Dendritic cell treated with granulocyte-macrophage colony-stimulating factor and Interleukin-4, amounts not matched to agents 40 ng/mL and 50 ng/mL, for 4 days (primary cell): ENCODE data around the gene UBR2.
A peak's percentile ranks its signal among the peaks of the same experiment; 100 is the strongest.
"Not testable (repeated sequence)": the region's sequence is repeated elsewhere in the genome, so short reads cannot be mapped to it uniquely, and the experiment has no call there.

Source experiments
- H3K27ac Mint-ChIP-seq: one replicate; pipeline ENCODE4 v1.8.0; 2022; ENCODE audit warnings: mild to moderate bottlenecking, mixed read lengths
- H3K27me3 Mint-ChIP-seq: one replicate; pipeline ENCODE4 v1.8.0; 2022; ENCODE audit warnings: mild to moderate bottlenecking, mixed read lengths
- H3K36me3 Mint-ChIP-seq: one replicate; pipeline ENCODE4 v1.8.0; 2022; ENCODE audit warnings: low read depth, mixed read lengths
- H3K4me1 Mint-ChIP-seq: one replicate; pipeline ENCODE4 v1.8.0; 2022; ENCODE audit warnings: low read depth, mixed read lengths
- H3K4me3 Mint-ChIP-seq: one replicate; pipeline ENCODE4 v1.8.0; 2022; ENCODE audit warnings: mild to moderate bottlenecking, moderate library complexity, mixed read lengths
- H3K9me3 Mint-ChIP-seq: one replicate; pipeline ENCODE4 v1.8.0; 2022; ENCODE audit warnings: mixed read lengths
- intact Hi-C: fragments of 100-400 bp; cut with micrococcal nuclease; formaldehyde crosslinking; loops from one replicate; pipeline ENCODE4 v1.15.0; 2022

The UBR2 gene

DNA sequence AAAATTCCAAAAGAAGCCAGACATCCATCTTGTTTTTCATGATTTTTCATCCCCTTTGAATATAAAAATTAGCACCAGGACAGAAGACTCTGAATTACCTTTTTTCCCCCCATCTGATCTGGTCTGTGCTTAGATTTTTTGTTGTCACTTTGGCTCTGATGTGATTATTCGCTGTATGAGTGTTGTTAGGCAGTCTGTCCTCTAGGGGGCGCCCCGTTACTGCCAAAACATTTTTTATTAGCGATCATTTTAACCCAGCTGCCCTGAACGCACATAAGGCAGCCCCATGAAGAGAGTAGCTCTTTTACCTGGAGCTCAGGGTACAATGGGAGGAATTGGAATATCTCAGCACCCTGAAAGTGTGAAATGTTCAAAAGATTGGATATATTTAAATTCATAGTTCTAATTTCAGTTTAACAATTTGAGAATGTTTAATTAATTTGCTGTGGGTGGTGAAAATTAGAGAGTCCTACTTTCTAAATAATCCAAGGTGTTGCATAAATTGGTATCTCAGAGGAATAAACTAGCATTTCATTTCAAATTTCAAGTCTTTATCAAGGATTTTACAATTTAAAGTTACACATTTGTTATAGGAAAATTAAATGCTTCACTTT, 97.8 kb downstream of the UBR2 start:
- intact Hi-C loops = loop anchor here (1.0 to 5.0 kb wide), 3 partner anchors 65 to 236 kb away; no protein-coding TSS in a partner anchor
- Mint-ChIP-seq H3K36me3 (peaks cover 93% of the 10 kb centered on the region), H3K4me3 (no peak overlapping the region), H3K27me3 (no peaks in the 10 kb centered on the region), H3K9me3 (no peaks in the 10 kb centered on the region), H3K27ac (no peak overlapping the region), H3K4me1 (no peaks in the 10 kb centered on the region)

DNA sequence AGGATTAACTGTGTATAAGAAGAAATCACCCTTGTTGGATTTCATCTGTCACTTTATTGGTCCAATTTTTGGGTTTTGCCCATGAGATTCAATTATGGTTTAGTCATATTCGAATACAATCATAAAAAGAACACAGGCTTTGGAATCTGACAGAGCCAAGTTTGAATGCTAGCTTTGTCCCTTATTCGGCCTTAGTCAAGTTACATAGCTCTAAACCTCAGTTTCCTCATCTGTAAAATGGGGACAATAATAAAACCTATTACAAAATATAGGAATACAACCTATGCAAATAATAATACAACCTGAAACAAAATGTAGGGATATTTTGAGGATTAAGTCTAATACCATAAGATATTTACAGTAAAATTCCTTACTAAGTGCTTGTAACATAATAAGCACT, 100.9 kb downstream of the UBR2 start:
- intact Hi-C loops = loop anchor here (5.0 kb wide), 1 partner anchor 233 kb away; no protein-coding TSS in a partner anchor
- Mint-ChIP-seq H3K9me3 (no peaks in the 10 kb centered on the region), H3K27me3 (no peaks in the 10 kb centered on the region), H3K4me3 (no peak overlapping the region), H3K27ac (no peak overlapping the region), H3K4me1 (no peaks in the 10 kb centered on the region), H3K36me3 (peaks cover 93% of the 10 kb centered on the region)

DNA sequence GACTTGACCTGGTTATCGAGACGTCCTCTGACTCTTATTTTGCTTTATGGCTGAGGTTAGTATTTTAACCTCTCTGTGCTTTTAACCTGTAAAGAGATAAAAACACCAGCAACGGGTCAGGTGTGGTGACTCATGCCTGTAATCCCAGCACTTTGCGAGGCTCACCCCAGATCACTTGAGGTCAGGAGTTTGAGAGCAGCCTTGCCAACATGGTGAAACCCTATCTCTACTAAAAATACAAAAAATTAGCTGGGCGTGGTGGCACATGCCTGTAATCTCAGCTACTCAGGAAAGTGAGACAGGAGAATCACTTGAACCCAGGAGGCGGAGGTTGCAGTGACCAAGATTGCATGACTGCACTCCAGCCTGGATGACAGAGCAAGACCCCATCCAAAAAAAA, 110.5 kb downstream of the UBR2 start:
- H3K4me1 Mint-ChIP-seq, H3K27me3 Mint-ChIP-seq, H3K4me3 Mint-ChIP-seq, H3K27ac Mint-ChIP-seq, intact Hi-C loops, H3K9me3 Mint-ChIP-seq: not testable (repeated sequence)
- peaks cover 100% of the 10 kb centered on the region for H3K36me3 Mint-ChIP-seq

DNA sequence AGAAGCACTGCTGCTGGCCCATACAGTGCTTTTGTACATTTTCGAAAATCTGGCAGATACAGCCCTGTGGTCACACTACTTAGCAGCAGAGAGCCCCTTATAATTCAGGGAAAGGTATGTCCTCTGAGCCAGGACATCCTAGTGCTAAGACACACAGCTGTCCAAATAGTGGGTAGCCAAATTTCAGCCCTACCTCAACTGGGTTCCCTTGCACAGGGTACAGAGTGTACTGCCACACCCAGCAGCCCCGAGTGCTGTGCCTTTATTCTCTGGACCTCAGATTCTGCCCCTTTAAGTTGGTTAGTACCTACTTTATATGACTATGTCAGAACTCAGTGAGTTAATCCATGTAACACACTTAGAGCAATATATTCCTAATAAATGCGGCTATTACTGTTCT, 111.0 kb downstream of the UBR2 start:
- Mint-ChIP-seq H3K36me3 (peaks cover 100% of the 10 kb centered on the region), H3K4me1 (no peaks in the 10 kb centered on the region), H3K4me3 (no peak overlapping the region), H3K27ac (no peak overlapping the region), H3K9me3 (no peaks in the 10 kb centered on the region), H3K27me3 (no peaks in the 10 kb centered on the region)
- intact Hi-C loops = no loop called here

DNA sequence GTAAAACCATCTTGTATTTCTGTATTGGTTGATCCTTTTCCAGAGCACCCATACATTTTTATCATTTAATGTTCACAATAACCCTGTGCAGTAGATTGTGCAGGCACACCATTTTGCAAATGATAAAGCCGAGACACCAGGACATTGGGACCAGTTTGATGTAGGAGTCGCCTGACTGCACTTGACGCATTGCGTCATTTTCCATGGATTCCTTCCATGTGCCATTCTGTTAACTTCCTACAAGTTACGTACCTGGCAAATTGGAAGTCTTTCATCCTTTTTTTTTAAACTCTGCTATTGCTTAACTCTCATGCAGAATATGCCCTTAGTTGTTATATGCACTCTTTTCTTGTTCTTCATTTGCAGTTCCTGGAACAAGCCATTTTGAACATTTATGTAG, 115.5 kb downstream of the UBR2 start:
- Mint-ChIP-seq H3K27ac (no peak overlapping the region), H3K36me3 (peaks cover 100% of the 10 kb centered on the region), H3K27me3 (no peaks in the 10 kb centered on the region), H3K9me3 (no peaks in the 10 kb centered on the region), H3K4me1 (no peaks in the 10 kb centered on the region), H3K4me3 (no peak overlapping the region)
- intact Hi-C loops = no loop called here

DNA sequence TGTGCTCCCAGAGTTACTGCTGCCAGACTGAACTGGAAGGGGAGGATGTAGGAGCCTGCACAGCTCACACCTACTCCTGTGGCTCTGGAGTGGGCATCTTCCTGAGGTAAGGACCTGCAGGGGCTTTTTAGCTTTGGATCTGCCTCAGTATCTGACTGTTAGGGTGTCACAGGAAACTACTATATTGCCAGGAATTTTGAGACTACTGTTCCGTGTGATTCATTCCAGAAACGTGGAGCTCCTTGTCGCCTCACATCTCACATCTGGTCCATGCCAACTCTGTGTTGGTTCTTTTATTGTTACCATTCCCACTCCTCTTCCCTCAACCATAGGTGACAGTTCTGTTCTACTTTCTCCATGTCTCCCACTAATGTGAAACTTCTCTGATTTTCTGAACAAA, 124.5 kb downstream of the UBR2 start:
- Mint-ChIP-seq H3K4me1 (no peaks in the 10 kb centered on the region), H3K36me3 (peaks cover 97% of the 10 kb centered on the region)

DNA sequence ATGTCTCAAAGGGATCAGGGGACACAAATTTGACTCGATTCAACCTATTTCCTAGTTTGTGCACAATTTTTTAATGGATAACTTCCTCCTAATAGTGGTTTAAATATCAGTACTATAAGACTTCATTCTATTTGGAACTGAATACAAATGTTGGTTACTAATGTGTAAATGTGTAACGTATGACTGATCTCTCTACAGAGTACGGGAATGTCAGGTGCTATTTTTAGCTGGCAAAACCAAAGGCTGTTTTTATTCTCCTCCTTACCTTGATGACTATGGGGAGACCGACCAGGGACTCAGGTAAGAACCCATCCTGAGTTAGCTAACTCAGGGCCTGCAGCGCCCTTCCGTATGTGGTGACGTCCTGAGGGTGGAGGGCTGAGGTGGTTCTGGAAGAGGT, 125.5 kb downstream of the UBR2 start:
- Mint-ChIP-seq H3K4me3 (no peak overlapping the region), H3K36me3 (peaks cover 97% of the 10 kb centered on the region), H3K27me3 (no peaks in the 10 kb centered on the region), H3K27ac (no peak overlapping the region), H3K4me1 (no peaks in the 10 kb centered on the region), H3K9me3 (no peaks in the 10 kb centered on the region)
- intact Hi-C loops = loop anchor here (10.0 kb wide), 1 partner anchor 55 kb away; no protein-coding TSS in a partner anchor

More for the DNA sequence above, 124.5 kb downstream of the UBR2 start:
- intact Hi-C loops = loop anchor here (10.0 kb wide), 1 partner anchor 53 kb away; no protein-coding TSS in a partner anchor
- Mint-ChIP-seq H3K4me3 (no peak overlapping the region), H3K27me3 (no peaks in the 10 kb centered on the region), H3K9me3 (no peaks in the 10 kb centered on the region), H3K27ac (no peak overlapping the region)

DNA sequence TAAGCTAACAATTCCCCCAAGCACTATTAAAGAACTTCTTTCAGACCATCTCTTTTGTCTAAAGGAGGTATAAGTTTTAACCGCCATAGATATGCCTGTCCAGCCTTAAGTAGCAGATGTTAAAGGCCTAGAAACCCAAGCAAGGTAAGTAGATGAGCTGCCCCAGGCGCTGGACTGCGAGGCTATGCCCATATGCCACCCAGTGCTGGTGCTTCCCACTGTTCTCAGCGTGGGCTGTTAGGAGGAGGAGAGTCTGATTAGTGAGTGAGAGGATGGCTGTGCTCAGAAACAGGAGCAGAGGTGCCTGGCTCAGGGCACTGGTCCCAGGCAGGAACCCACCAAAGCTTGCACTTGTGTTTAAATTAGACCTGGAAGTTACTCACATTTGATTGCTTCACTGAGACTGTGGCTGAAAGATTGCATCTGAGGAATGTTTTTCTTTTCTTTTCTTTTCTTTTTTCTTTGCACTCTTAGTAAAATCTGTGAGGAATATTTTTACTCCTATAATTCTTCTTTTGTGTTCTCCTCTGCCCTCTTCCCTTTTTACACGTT, 126.4 kb downstream of the UBR2 start:
- Mint-ChIP-seq H3K4me3 (no peak overlapping the region), H3K4me1 (no peaks in the 10 kb centered on the region), H3K27ac (no peak overlapping the region), H3K9me3 (no peaks in the 10 kb centered on the region), H3K36me3 (peaks cover 97% of the 10 kb centered on the region), H3K27me3 (no peaks in the 10 kb centered on the region)
- intact Hi-C loops = loop anchor here (5.0 kb wide), 1 partner anchor 37 kb away; no protein-coding TSS in a partner anchor

DNA sequence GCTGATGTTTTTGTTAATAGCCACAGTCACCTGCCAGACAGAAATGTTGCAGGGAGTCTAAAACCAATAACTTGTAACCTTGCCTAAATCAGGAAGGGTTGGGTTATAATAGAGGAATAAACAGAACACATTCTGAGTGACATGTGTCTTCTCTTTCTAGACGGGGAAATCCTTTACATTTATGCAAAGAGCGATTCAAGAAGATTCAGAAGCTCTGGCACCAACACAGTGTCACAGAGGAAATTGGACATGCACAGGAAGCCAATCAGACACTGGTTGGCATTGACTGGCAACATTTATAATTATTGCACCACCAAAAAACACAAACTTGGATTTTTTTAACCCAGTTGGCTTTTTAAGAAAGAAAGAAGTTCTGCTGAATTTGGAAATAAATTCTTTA, 127.0 kb downstream of the UBR2 start:
- intact Hi-C loops = loop anchor here (5.0 kb wide), 1 partner anchor 36 kb away; no protein-coding TSS in a partner anchor
- Mint-ChIP-seq H3K4me1 (no peaks in the 10 kb centered on the region), H3K36me3 (peaks cover 91% of the 10 kb centered on the region)

DNA sequence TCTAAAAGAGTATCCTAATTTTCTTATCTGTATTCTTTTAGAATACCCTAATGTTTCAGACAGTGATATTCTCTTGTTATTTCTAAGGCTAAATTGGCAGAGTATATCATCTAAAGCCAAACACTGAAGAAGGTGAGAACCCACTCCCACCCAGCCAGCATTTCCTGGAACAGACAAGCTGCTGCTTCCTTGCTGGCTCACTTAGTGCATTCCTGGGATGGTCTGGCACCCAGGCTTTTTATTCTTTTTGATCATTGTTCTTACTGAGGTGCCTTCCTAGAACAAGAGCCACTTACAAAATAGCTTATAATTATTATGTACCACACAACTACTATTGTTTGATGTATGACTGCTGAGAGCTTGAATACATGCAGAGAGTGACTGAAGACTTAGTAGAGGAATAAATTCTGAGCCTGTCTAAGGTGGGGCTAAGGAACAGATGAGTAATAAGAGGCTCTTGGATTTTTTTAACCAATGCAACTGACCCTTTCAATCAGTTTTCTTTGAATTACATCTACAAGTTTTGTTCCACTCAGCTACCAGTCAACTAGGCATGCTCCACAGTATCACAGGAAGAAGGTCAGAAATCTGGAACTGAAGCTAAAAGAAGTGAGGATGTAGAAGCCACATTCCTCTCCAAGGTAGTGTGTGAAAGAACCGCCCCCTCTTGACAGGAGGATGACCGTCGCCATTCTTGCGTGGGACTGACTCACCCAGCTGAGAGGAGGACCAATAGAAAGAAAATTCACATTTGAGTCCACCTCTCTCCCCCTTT, 128.5 kb downstream of the UBR2 start:
- no peak overlapping the region for H3K4me3 Mint-ChIP-seq
- intact Hi-C loops = loop anchor here (5.0 kb wide), 1 partner anchor 35 kb away; no protein-coding TSS in a partner anchor
- H3K27ac Mint-ChIP-seq = no peak overlapping the region
- peaks cover 77% of the 10 kb centered on the region for H3K36me3 Mint-ChIP-seq
- H3K9me3 Mint-ChIP-seq = no peaks in the 10 kb centered on the region
- H3K27me3 Mint-ChIP-seq = no peaks in the 10 kb centered on the region
- no peaks in the 10 kb centered on the region for H3K4me1 Mint-ChIP-seq

More for the DNA sequence above, 127.0 kb downstream of the UBR2 start:
- Mint-ChIP-seq H3K27me3 (no peaks in the 10 kb centered on the region), H3K4me3 (no peak overlapping the region), H3K9me3 (no peaks in the 10 kb centered on the region), H3K27ac (no peak overlapping the region)

DNA sequence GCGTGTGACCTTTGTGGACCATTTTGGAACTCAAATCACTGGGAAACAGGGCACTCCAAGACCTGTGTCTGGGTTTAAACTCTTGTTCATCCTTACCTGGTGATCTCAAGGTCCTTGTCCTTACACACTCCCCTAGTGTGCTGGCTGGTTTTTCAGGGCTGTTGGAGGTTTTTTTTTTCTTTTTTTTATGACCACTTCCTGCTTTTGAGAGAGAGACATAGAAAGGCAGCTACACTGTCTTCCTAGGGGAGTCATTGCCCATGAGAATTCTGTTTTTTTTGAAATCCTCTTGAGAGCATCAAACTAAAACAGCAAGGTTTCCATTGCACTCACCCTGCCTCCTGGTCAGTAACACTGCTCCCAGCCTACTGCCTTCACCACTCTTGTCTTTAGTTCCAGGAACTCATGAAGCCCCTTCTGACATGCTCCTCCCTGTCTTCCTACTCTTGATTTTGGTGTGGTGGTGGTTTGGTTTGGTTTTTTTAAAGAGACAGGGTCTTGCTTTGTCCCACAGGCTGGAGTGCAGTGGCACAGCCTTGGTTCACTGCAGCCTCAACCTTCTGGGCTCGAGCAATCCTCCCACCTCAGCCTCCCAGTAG, 130.0 kb downstream of the UBR2 start:
- H3K27me3 Mint-ChIP-seq = peaks cover 1% of the 10 kb centered on the region
- H3K27ac Mint-ChIP-seq = peak overlapping the region; percentile 15
- no peaks in the 10 kb centered on the region for H3K9me3 Mint-ChIP-seq
- H3K4me1 Mint-ChIP-seq = no peaks in the 10 kb centered on the region
- H3K36me3 Mint-ChIP-seq = peaks cover 62% of the 10 kb centered on the region
- intact Hi-C loops = loop anchor here (5.0 kb wide), 1 partner anchor 33 kb away; no protein-coding TSS in a partner anchor
- no peak overlapping the region for H3K4me3 Mint-ChIP-seq

DNA sequence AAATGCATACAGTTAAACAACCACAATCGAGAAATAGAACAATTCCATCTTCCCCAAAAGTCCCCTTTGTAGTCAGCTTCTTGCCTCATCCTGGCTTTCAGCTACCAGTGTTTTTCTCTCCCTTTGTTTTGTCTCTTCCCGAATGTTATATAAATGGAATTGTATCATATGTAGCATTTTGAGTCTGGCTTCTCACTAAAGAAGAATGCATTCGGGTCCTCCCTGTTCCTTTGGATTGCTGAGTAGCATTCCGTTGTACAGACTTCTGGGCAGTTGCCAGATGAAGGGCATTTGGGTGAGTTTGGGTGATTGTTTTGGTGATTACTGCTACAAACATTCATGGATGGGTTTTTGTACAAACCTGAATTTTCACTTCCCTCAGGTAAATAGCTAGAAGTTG, 130.8 kb downstream of the UBR2 start:
- intact Hi-C loops = loop anchor here (5.0 kb wide), 1 partner anchor 33 kb away; no protein-coding TSS in a partner anchor
- Mint-ChIP-seq H3K4me3 (no peak overlapping the region), H3K27me3 (peaks cover 1% of the 10 kb centered on the region), H3K4me1 (no peaks in the 10 kb centered on the region), H3K36me3 (peaks cover 54% of the 10 kb centered on the region), H3K9me3 (no peaks in the 10 kb centered on the region), H3K27ac (no peak overlapping the region)

DNA sequence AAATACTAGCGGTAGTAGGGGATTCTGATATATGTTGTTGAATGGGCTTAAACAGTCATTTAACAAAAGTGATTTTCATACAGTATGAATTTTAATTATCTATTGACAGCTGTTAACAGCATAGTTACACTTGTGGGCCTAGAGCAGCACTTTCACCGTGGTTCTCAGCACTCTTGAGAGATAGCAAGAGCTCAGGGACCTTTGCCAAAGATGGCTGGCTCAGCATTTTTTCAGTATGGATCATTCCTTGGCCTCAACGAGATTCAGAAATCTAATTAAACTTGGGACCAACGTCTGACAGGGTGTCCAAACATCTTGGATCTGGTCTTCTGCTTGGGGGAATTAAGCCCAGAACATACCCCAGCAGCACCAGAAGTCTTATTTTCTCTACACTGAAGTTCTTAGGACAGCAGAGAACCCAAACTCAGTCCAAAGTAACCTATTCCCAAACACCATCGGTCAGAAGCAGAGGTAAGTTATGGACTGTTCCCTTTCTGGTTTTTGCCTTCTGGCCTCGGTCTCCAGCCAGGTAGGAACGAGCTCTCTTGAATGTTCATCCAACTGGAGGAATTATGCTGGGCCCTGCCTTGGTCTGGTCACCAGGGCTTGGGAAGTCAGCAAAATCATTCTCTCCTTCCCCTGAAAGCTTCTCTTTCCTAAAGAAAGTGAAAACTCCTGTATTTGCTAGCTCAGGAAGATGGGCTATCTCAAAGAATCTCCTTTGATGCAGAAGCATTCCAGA, 132.9 kb downstream of the UBR2 start:
- no peak overlapping the region for H3K4me3 Mint-ChIP-seq
- intact Hi-C loops = no loop called here
- no peak overlapping the region for H3K27ac Mint-ChIP-seq
- H3K27me3 Mint-ChIP-seq = peaks cover 1% of the 10 kb centered on the region
- no peaks in the 10 kb centered on the region for H3K4me1 Mint-ChIP-seq
- H3K36me3 Mint-ChIP-seq = peaks cover 33% of the 10 kb centered on the region
- no peaks in the 10 kb centered on the region for H3K9me3 Mint-ChIP-seq
